Measurements from ENCODE around the gene COLEC11.

COLEC11 gene

GRCh38 chr2:3675687-3676086, 80.8 kb downstream of the COLEC11 start:
- no peak for DNase-seq (ENCODE audit: low spot score)

GRCh38 chr2:3677436-3677835, 82.5 kb downstream of the COLEC11 start:
- no peak for DNase-seq (ENCODE audit: low spot score)

- DNase-seq (ENCODE audit: low spot score) = no peak
Measured at GRCh38 chr2:3678212-3678611, 83.3 kb downstream of the COLEC11 start.

- no peak for DNase-seq (ENCODE audit: low spot score)
Measured at GRCh38 chr2:3679180-3679579, 84.3 kb downstream of the COLEC11 start.

- no peak for DNase-seq (ENCODE audit: low spot score)
Measured at GRCh38 chr2:3679616-3680393, 84.9 kb downstream of the COLEC11 start.

- DNase-seq (ENCODE audit: low spot score) = no peak
Measured at GRCh38 chr2:3680548-3681345, 85.8 kb downstream of the COLEC11 start.

GRCh38 chr2:3681625-3682024, 86.7 kb downstream of the COLEC11 start:
- no peak for DNase-seq (ENCODE audit: low spot score)

- DNase-seq (ENCODE audit: low spot score) = no peak
Measured at GRCh38 chr2:3682811-3683210, 87.9 kb downstream of the COLEC11 start.

- no peak for DNase-seq (ENCODE audit: low spot score)
Measured at GRCh38 chr2:3683748-3684454, 89.0 kb downstream of the COLEC11 start.

- no peak for DNase-seq (ENCODE audit: low spot score)
Measured at GRCh38 chr2:3689998-3690748, 95.3 kb downstream of the COLEC11 start.

GRCh38 chr2:3692375-3692774, 97.5 kb downstream of the COLEC11 start:
- peak; percentile 39 for DNase-seq (ENCODE audit: low spot score)
